SK-N-SH treated with all-trans-retinoic acid at 6 μM for 48 hours (cell line): ENCODE data around the gene COL8A2.

ENCODE experiments used
- RARB ChIP-seq: fragments of 250-450 bp; sonication (Bioruptor Pico); IDR thresholded peaks from 2 replicates; pipeline ENCODE4 v1.8.0; 2021; ENCODE audit warnings: mild to moderate bottlenecking, moderate library complexity
- TF ChIP-seq, protein P1 (sequence below): fragments of 250-450 bp; sonication (Bioruptor Pico); IDR thresholded peaks from 2 replicates; pipeline ENCODE4 v1.8.0; 2020; ENCODE audit warnings: mild to moderate bottlenecking, moderate library complexity, borderline replicate concordance

DNA sequence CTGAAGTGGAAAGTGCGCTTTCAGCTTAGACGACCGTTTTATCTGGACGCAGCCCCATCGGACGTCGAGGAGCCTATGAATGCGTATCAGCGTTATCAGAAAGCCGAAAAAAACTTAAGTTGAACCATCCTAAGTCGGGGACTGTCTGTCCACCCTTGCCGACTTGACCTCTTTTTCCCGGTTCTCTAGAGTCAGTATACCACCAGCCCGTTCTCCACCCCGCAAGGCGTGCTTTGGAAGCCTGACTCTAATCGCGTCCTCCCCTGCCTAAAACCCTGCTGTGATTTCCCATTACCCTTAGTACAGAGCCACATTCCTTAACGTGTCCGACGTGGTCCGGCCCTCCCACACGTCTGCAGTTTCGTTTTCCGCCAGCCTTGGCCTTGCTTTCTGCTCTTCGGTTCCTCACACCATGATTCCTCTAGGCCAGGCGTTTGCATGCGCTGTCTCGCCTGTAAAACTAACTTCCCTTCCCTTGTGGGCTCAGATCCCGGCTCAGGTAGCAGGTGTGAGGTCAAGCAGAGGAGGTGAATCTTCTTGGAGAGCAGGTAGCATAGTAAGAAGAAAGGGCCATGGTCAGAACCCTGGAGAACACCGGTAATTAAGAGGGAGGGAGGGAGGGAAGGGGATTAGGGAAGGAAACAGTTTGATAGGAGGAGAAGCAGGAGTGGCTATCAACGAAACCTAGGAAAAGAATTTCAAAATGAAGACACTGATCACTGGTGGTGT, 35.5 kb downstream of the COL8A2 start:
- TF ChIP-seq RARB (CRISPR knock-in tag), result no peak
- TF ChIP-seq, protein P1, sequence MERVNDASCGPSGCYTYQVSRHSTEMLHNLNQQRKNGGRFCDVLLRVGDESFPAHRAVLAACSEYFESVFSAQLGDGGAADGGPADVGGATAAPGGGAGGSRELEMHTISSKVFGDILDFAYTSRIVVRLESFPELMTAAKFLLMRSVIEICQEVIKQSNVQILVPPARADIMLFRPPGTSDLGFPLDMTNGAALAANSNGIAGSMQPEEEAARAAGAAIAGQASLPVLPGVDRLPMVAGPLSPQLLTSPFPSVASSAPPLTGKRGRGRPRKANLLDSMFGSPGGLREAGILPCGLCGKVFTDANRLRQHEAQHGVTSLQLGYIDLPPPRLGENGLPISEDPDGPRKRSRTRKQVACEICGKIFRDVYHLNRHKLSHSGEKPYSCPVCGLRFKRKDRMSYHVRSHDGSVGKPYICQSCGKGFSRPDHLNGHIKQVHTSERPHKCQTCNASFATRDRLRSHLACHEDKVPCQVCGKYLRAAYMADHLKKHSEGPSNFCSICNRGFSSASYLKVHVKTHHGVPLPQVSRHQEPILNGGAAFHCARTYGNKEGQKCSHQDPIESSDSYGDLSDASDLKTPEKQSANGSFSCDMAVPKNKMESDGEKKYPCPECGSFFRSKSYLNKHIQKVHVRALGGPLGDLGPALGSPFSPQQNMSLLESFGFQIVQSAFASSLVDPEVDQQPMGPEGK (CRISPR knock-in tag), result no peak
